Activated naive CD4-positive, alpha-beta T cell treated with Interleukin-2 at 50 U/mL for 16 hours (primary cell): ENCODE data around the gene OIP5.
"Not testable (repeated sequence)": the region's sequence is repeated elsewhere in the genome, so short reads cannot be mapped to it uniquely, and the experiment has no call there.

Source experiments
- DNase-seq: peaks from one replicate; pipeline ENCODE4 v3.0.0-alpha.2; 2020

The OIP5 gene

GRCh38 chr15:41332194-41333025, at the start of gene OIP5, which contains the start of gene NUSAP1:
Gene OIP5 (minus strand): TSS chr15:41332591. CDS start chr15:41332561, 30 bp downstream.
Gene NUSAP1 (plus strand): TSS chr15:41332881. CDS start chr15:41332958, 77 bp downstream.
- DNase-seq: peak; percentile 99

GRCh38 chr15:41377978-41378377, 45.6 kb upstream of the OIP5 start:
- DNase-seq: no peak

DNA sequence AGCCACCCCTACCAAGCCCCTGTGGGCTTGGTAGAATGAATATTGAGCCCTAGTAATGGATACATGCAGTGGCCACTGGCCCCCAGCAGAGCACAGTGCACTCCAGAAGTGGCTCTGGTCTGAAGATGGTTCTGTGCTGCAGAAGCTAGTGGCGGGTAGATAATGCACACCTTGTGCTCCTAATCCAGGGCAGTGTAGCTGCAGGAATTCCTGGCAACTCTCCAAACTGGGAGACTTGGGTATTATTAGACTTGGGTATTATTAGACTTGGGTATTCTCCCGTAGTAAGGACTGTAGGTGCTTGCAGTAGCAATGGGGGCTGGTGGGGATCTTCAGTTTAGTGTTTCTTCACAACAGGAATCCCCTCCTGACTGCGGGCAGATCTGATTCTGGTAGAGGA, 35.0 kb upstream of the OIP5 start:
- no peak for DNase-seq

DNA sequence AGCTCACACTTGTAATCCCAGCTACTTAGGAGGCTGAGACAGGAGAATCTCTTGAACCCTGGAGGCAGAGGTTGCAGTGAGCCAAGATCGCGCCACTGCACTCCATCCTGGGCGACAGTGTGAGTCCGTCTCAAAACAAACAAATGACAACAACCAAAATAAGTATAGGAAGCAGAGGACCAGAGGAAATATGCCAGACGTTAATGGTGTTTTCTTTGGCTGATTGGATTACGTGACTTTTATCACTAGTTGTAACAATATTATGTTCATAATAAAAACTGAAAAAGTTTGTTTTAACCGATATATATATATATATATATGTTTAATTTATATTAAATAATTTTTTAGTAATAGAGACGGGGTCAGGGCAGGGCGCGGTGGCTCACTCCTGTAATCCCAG, 22.0 kb upstream of the OIP5 start:
- DNase-seq: no peak

GRCh38 chr15:41350057-41350717, 17.8 kb upstream of the OIP5 start:
- DNase-seq: no peak

- no peak for DNase-seq
Observed at GRCh38 chr15:41347236-41347635, 14.8 kb upstream of the OIP5 start.

DNA sequence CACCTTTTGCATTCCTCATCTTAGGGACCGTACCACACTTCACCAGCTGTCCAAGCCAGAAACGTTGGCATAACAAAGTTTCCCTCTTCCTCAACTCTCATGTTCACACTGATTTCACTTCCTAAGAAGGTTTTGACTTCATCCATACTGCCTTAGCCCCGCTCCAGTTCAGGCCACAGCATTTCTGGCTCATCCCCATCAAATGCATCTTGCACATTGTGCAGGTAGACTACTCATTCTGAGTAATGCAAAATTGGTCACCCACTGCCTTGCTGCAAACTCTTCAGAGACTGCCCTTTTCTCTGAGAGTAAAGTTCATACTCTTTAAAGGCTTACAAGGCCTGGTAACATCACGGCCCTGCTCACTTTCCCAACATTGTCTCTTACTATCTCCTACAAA, 9.1 kb upstream of the OIP5 start:
- DNase-seq: no peak

GRCh38 chr15:41340189-41340695, 7.9 kb upstream of the OIP5 start:
- DNase-seq: no peak

- DNase-seq: no peak
Observed at GRCh38 chr15:41337631-41338522, 5.5 kb upstream of the OIP5 start.

DNA sequence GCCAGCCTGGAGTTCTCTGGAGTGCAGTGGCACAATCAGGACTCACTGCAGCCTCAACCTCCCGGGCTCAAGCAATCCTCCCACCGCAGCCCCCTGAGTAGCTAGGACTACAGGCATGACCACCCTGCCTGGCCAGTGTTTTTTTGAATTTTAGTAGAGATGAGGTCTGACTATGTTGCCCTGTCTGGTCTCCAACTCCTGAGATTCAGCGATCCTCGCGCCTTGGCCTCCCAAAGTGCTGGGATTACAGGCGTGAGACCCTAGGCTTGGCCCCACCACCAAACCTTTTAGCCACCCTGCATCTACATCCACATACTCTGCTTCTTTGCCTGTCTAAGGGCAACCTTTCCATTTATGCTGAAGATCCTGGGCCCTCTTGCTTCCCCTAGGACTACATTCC, 4.7 kb upstream of the OIP5 start:
- DNase-seq: no peak

- DNase-seq: no peak
Observed at GRCh38 chr15:41336549-41336948, 4.2 kb upstream of the OIP5 start.

DNA sequence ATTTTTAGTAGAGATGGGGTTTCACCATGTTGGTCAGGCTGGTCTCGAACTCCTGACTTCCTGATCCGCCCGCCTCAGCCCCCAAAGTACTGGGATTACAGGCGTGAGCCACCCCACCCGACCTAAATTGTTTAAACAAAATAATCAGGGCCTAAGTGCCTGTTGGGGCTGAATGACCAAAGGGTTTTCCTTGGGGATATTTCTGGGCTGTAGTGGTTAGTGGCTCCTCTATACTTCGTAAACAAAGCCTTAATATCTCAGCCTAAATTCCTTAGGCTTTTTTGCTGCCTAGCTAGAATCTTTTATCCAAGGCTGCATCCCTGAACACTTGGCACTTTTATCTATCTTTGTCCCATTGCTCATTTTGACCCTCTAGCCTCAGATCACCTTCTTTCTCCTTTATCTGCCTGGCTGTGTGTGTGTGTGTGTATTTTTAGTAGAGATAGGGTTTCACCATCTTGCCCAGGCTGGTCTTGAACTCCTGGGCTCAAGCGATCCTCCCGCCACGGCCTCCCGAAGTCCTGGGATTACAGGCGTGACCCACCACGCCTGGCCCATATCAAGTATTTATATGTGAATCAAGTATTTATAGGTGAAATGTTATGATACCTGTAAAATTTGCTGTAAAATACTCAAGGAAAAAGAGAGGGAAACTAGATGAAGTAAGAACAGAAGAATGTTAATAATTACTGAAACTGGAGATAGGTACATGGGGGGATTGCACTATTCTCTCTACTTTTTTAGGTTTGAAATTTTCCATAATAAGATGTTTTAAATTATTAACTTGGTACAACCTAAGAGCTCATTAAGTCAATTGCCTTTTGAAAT, 2.1 kb upstream of the OIP5 start:
- no peak for DNase-seq

- DNase-seq: no peak
Observed at GRCh38 chr15:41333026-41333562, 703 bp upstream of the OIP5 start.

DNA sequence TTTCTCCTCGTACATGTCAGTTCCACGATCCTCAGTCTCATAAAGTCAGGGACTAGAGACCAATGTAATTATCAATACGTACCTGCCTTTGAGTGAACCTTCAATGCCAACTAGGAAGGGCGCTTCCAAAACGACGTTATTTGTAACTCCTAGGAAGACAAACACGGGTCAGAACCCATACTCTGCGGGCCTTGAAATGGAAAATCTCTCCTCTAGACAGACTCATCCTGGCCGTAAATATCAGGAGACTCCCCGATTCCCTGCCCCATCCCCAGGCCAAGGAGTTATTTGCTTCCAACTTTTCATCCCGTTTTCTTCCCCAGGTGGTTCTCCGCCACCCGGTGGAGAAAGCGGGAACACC, 578 bp downstream of the OIP5 start:
- DNase-seq: no peak

- DNase-seq: no peak
Observed at GRCh38 chr15:41331281-41331680, 1.1 kb downstream of the OIP5 start.

DNA sequence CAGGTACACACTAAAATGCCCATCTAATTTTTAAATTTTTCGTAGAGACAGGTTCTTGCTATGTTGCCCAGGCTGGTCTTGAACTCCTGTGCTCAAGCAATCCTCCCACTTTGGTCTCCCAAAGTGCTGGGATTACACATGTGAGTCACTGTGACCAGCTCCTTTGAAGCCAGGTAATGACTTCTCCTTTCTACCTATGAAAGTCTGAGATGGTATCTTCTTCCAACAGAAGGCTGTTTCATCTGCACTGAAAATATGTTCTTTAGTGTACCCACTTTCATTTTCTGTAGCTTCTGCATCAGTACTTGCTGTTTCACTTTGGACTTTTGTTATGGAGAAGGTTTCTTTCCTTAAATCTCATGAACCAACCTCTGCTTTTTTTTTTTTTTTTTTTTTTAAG, 8.8 kb downstream of the OIP5 start:
- DNase-seq: no peak

- not testable (repeated sequence) for DNase-seq
Observed at GRCh38 chr15:41320805-41321330, 11.5 kb downstream of the OIP5 start.

DNA sequence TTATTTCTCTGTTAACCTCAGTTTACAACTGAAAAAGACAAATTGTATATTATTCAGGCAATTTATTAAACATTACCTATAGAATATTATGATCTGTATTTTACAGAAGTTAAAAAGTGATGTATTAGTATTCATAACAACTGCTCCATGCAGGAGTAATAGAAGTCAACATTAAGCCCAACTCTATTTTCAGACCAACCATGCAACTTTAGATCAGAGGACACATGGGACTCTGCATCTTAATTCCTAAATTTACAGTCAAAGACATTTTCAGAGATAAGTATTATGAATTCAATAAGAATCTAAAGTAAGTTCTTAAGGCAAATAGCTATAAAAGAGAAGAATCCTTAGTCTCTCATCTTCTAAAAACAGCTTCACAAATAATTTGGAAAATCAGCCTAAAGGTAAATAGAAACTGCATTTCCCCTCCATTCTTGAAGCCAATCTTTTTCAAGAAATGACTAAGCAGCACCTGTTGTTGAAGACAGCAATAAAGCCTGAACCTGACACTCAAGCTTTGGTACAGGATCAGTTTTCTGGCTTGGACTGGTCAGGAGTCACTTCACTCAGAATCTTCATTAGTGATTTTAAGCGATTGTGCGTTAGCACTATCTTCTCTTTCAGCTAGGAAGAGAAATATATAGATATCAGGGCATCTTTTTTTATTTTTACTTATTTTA, 23.0 kb downstream of the OIP5 start:
- no peak for DNase-seq

DNA sequence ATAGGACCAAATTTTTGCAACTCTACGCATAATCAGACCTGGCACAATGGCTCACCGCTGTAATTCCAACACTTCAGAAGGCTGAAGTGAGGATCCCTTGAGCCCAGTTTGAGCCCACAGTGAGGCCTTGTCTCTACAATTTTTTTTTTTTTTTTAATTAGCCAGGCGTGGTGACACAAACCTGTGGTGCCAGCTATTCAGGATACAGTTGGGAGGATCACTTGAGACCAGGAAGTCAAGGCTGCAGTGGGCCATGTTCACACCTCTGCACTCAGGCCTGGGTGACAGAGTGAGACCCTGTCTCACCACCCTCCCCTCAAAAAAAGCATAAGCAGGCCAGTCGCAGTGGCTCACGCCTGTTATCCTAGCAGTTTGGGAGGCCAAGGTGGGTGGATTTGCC, 24.7 kb downstream of the OIP5 start:
- DNase-seq: no peak

DNA sequence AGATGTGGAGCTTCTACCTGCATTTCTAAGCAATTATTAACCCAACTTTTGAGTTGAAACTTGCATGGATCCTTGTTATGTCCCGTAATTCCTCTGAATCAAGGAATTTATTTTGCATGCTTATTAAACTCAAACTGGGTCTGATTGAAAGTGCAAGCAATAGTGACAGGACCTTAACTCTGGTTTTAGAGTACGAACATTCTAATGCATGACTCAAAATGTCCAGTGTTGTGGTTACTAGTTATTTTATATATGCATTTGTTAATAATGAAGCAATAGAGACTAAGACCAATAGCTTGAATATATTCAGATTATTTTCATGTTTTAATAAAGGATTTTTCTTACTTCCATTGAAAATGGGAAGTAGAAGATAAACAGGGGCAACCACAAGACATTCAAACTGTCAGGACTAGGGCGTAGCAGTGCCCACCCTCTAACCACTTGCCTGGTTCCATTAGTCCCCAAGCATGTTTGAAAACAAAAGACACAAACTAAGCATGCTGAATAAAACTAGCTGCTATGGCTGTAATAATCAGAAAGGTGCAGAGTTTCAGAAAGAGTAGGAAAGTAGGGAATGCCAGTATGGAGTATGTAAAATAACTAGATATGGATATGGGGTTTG, 28.1 kb downstream of the OIP5 start:
- DNase-seq: no peak

- DNase-seq: no peak
Observed at GRCh38 chr15:41301587-41301986, 30.8 kb downstream of the OIP5 start.
